B cell (primary cell): ENCODE data around the gene CHMP1B. TPM values are rescaled to one million over a fixed set of nuclear protein-coding genes. Genes with fewer than 3 reads are reported as not detected.

Experiments used
- ATAC-seq: fragments of 200-7000 bp; cut with Tn5 transposase; one replicate; pipeline ENCODE4 v1.10.0; 2021; ENCODE audit warnings: low read depth, mild to moderate bottlenecking, moderate number of reproducible peaks, moderate library complexity
- CTCF ChIA-PET: fragments of 350-600 bp; sonication (Branson Sonifier 250); formaldehyde crosslinking; loops from one replicate; lab custom pipeline; 2021; ENCODE audit warnings: antibody characterized with exemption, inconsistent platforms; lab: Charles Lee
- POLR2A ChIA-PET: fragments of 350-600 bp; sonication (Branson Sonifier 250); formaldehyde crosslinking; loops from one replicate; lab custom pipeline; 2021; ENCODE audit warnings: antibody characterized with exemption; lab: Charles Lee
- DNase-seq: peaks from one replicate; pipeline ENCODE4 v3.0.0; 2013
- H2AFZ ChIP-seq: 2 replicates; pipeline ENCODE4 v1.6.1; 2012; ENCODE audit warnings: mild to moderate bottlenecking, low read depth, low read length; ENCODE audit not compliant: insufficient read depth, poor library complexity, severe bottlenecking
- H3K27ac ChIP-seq, 2 donors: 1 replicate in 1 of 2; 2 replicates in 1 of 2; pipeline ENCODE4 v1.5.1; 2012 to 2013; ENCODE audit warnings: low read length in 2 of 2, mild to moderate bottlenecking in 2 of 2, moderate library complexity in 1 of 2
- H3K27me3 ChIP-seq, 4 experiments: fragments of 200-600 bp in 1 of 4; sonication (generic) in 1 of 4; replicated peaks in 1 of 4; 1 replicate in 2 of 4; 2 replicates in 2 of 4; pipeline versions ENCODE4 v1.6.1 to v1.7.0; 2013 to 2016; ENCODE audit warnings: low read length in 3 of 4, mild to moderate bottlenecking in 2 of 4, mixed read lengths in 1 of 4, moderate library complexity in 1 of 4; ENCODE audit not compliant: insufficient read depth in 4 of 4, control insufficient read depth in 3 of 4; ENCODE audit errors: control extremely low read depth in 1 of 4
- H3K36me3 ChIP-seq, 2 experiments: replicated peaks in 1 of 2; 1 replicate in 1 of 2; 2 replicates in 1 of 2; pipeline versions ENCODE4 v1.6.1 to v1.7.1; 2013; ENCODE audit warnings: low read length in 1 of 2; ENCODE audit not compliant: insufficient read depth in 2 of 2, control insufficient read depth in 1 of 2; ENCODE audit errors: control extremely low read depth in 1 of 2, extremely low read depth in 1 of 2
- H3K4me1 ChIP-seq, 2 donors: fragments of 200-600 bp in 1 of 2; sonication (generic) in 1 of 2; 1 replicate in 1 of 2; 2 replicates in 1 of 2; pipeline versions ENCODE4 v1.5.1 to v1.6.1; 2013 to 2017; ENCODE audit warnings: low read length in 2 of 2; ENCODE audit not compliant: control insufficient read depth in 2 of 2, insufficient read depth in 2 of 2
- H3K4me2 ChIP-seq: replicated peaks from 2 replicates; pipeline ENCODE3; 2012; ENCODE audit warnings: mild to moderate bottlenecking, low read depth, low read length; ENCODE audit not compliant: poor library complexity, severe bottlenecking
- H3K4me3 ChIP-seq, 5 experiments: fragments of 200-600 bp in 1 of 5; sonication (generic) in 1 of 5; 1 replicate in 3 of 5; 2 replicates in 2 of 5; pipeline versions ENCODE4 v1.5.1 to v1.7.0; 2011 to 2016; ENCODE audit warnings: low read length in 4 of 5, mild to moderate bottlenecking in 4 of 5, low read depth in 2 of 5, control low read depth in 1 of 5, moderate library complexity in 1 of 5; ENCODE audit not compliant: insufficient read depth in 1 of 5; ENCODE audit errors: control extremely low read depth in 1 of 5, extremely low read depth in 1 of 5
- H3K79me2 ChIP-seq: fragments of 200-600 bp; sonication (generic); one replicate; pipeline ENCODE4 v1.6.0; 2016; ENCODE audit warnings: low read length; ENCODE audit not compliant: control insufficient read depth, insufficient read depth
- H3K9ac ChIP-seq: fragments of 200-600 bp; sonication (generic); 2 replicates; pipeline ENCODE4 v1.6.1; 2017; ENCODE audit warnings: mild to moderate bottlenecking, low read length, moderate library complexity
- H3K9me3 ChIP-seq, 3 donors: one replicate each; pipeline versions ENCODE4 v1.6.1 to v1.7.1; 2013; ENCODE audit warnings: low read length in 2 of 3; ENCODE audit not compliant: control insufficient read depth in 2 of 3, insufficient read depth in 1 of 3; ENCODE audit errors: control extremely low read depth in 1 of 3
- H4K20me1 ChIP-seq: 2 replicates; pipeline ENCODE4 v1.6.0; 2012; ENCODE audit warnings: mild to moderate bottlenecking, low read length; ENCODE audit not compliant: insufficient read depth, control insufficient read depth, poor library complexity, severe bottlenecking
- H3K27ac Mint-ChIP-seq: one replicate; pipeline ENCODE4 v1.8.0; 2021; ENCODE audit warnings: mixed read lengths
- H3K27me3 Mint-ChIP-seq: one replicate; pipeline ENCODE4 v1.8.0; 2021; ENCODE audit warnings: mixed read lengths
- H3K4me1 Mint-ChIP-seq: one replicate; pipeline ENCODE4 v1.8.0; 2021; ENCODE audit warnings: mixed read lengths
- H3K4me3 Mint-ChIP-seq: one replicate; pipeline ENCODE4 v1.8.0; 2021; ENCODE audit warnings: mixed read lengths
- H3K9me3 Mint-ChIP-seq: one replicate; pipeline ENCODE4 v1.8.0; 2022; ENCODE audit warnings: mixed read lengths; ENCODE audit not compliant: insufficient read depth
- EZH2 ChIP-seq: IDR thresholded peaks from 2 replicates; pipeline ENCODE4 v1.6.1; 2012; ENCODE audit warnings: borderline replicate concordance, low read depth, mild to moderate bottlenecking, moderate library complexity, low read length; ENCODE audit not compliant: insufficient read depth, poor library complexity, severe bottlenecking
- WGBS: methylation state at CpG from one replicate; pipeline ENCODE4 v1.1.5; 2013; ENCODE audit warnings: missing lambda C conversion rate; ENCODE audit not compliant: insufficient coverage; 5-methylcytosine and 5-hydroxymethylcytosine counted together
- intact Hi-C: fragments of 100-400 bp; cut with micrococcal nuclease; formaldehyde crosslinking; loops from one replicate; pipeline ENCODE4 v1.10.0; 2022
- polyA plus RNA-seq: library from polyadenylated mRNA; depleted of rRNA; stranded (reverse); fragments of >200 nt; gene quantifications from 2 replicates; pipeline ENCODE4 v1.2.3, GENCODE V29; 2012
- total RNA-seq, 2 donors: library from RNA; stranded (reverse); fragments of 120-200 nt in 1 of 2; gene quantifications; 1 replicate in 1 of 2; 2 replicates in 1 of 2; pipeline versions ENCODE4 v1.2.3 to v1.2.4, GENCODE V29; 2013 to 2022
- TF ChIP-seq, protein P1 (sequence below): fragments of 200-600 bp; IDR thresholded peaks from one replicate; pipeline ENCODE4 v1.8.0; 2022; ENCODE audit warnings: antibody characterized with exemption, mild to moderate bottlenecking

The CHMP1B gene
- total and polyA plus RNA-seq, 2 donors (not counting 1 experiment from before 2014, with no cell fraction given): 55.4 to 86.0 TPM

DNA sequence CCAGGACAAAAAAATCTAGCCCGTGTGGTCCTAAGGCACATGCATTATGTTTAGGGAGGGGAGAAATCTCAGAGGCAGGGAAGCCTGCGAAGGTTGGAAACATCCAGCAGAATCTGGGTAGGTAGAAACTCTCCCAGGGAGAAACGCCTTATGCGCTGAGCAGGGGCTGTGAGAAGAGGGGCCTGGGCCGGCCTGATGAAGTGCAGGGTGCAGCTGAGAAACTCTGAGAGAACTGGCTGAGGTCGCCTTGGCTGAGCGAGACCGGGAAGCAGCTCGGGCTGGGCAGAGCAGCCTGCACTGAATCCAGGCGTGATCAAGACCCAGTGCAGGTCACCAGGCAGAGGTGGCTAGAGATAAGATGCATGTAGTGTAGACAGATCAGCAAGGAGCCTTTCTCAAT, 15.1 kb downstream of the CHMP1B start:
- Histone ChIP-seq H3K9ac (no peak overlapping the region), H3K9me3 (no peaks in the 10 kb centered on the region), H2AFZ (no peak overlapping the region), H3K4me3 (no peak overlapping the region), H3K27ac (no peak overlapping the region), H4K20me1 (no peaks in the 10 kb centered on the region), H3K4me2 (no peak overlapping the region), H3K4me1 (peaks cover 4 to 7% of the 10 kb centered on the region in 2 donors), H3K27me3 (no peaks in the 10 kb centered on the region), H3K79me2 (no peaks in the 10 kb centered on the region), H3K36me3 (no peaks in the 10 kb centered on the region)
- TF ChIP-seq, protein P1, sequence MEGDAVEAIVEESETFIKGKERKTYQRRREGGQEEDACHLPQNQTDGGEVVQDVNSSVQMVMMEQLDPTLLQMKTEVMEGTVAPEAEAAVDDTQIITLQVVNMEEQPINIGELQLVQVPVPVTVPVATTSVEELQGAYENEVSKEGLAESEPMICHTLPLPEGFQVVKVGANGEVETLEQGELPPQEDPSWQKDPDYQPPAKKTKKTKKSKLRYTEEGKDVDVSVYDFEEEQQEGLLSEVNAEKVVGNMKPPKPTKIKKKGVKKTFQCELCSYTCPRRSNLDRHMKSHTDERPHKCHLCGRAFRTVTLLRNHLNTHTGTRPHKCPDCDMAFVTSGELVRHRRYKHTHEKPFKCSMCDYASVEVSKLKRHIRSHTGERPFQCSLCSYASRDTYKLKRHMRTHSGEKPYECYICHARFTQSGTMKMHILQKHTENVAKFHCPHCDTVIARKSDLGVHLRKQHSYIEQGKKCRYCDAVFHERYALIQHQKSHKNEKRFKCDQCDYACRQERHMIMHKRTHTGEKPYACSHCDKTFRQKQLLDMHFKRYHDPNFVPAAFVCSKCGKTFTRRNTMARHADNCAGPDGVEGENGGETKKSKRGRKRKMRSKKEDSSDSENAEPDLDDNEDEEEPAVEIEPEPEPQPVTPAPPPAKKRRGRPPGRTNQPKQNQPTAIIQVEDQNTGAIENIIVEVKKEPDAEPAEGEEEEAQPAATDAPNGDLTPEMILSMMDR: no peak
- TF ChIP-seq EZH2: no peak
- DNase-seq (no peak), ATAC-seq (no peak)
- Mint-ChIP-seq H3K4me3 (no peak overlapping the region), H3K27ac (no peak overlapping the region), H3K27me3 (peaks cover 26% of the 10 kb centered on the region), H3K9me3 (no peaks in the 10 kb centered on the region), H3K4me1 (peaks cover 6% of the 10 kb centered on the region)
- CTCF ChIA-PET: no interaction called here
- intact Hi-C loops: no loop called here
- POLR2A ChIA-PET: no interaction called here
- WGBS: 97% methylated on average over 10 of the region's 10 CpGs

DNA sequence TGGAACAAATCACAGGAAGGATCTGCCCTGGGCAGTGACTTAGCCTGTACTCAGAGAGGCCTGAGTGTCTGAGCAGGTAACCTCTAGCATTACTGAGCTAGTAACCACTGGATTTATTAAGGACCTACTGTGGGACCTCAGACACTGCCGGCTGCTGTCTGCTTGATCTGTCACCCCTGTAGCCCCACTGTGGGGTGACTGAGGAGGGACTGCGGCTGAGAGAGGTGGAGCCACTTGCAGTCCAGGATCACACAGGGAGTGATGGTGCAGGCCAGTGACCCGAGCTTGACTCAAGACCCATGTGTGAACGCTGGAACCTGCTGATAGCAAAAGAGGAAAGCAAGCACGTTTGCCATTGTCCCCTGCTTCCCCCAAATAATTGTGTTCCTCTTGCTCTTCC, 15.6 kb downstream of the CHMP1B start:
- intact Hi-C loops: no loop called here
- H3K4me1 Mint-ChIP-seq: peaks cover 8% of the 10 kb centered on the region
- Histone ChIP-seq H3K79me2 (no peaks in the 10 kb centered on the region), H3K36me3 (no peaks in the 10 kb centered on the region), H3K9me3 (no peaks in the 10 kb centered on the region), H3K4me3 (no peak overlapping the region), H3K4me2 (no peak overlapping the region), H4K20me1 (no peaks in the 10 kb centered on the region), H3K9ac (no peak overlapping the region), H3K27ac (no peak overlapping the region), H2AFZ (no peak overlapping the region), H3K27me3 (no peaks in the 10 kb centered on the region), H3K4me1 (peaks cover 4 to 7% of the 10 kb centered on the region in 2 donors)
- H3K27me3 Mint-ChIP-seq: peaks cover 29% of the 10 kb centered on the region
- H3K27ac Mint-ChIP-seq: no peak overlapping the region
- H3K4me3 Mint-ChIP-seq: no peak overlapping the region
- TF ChIP-seq EZH2: no peak
- TF ChIP-seq, protein P1: no peak
- DNase-seq (no peak), ATAC-seq (no peak)
- ChIA-PET POLR2A (no interaction called here), CTCF (no interaction called here)
- no peaks in the 10 kb centered on the region for H3K9me3 Mint-ChIP-seq
- 80% methylated on average over 4 of the region's 5 CpGs for WGBS
